Stimulated activated CD8-positive, alpha-beta memory T cell treated with anti-CD3 and anti-CD28 coated beads, Interleukin-7, amount 100 ng/mL, for 1 hour (primary cell): ENCODE data around the gene NRG2.

Experiments
- DNase-seq, 2 donors: peaks; one replicate each; pipeline ENCODE4 v3.0.0-alpha.2; 2020; ENCODE audit warnings: low read depth in 2 of 2

NRG2 gene

GRCh38 chr5:140011297-140011802 lies 31.7 kb downstream of the NRG2 start:
- no peak for DNase-seq

GRCh38 chr5:140010798-140011197 lies 32.3 kb downstream of the NRG2 start:
- no peak for DNase-seq

GRCh38 chr5:140007311-140007710 lies 35.8 kb downstream of the NRG2 start:
- DNase-seq = no peak

- no peak for DNase-seq
Measured at GRCh38 chr5:140005145-140005591, 37.9 kb downstream of the NRG2 start.

DNA sequence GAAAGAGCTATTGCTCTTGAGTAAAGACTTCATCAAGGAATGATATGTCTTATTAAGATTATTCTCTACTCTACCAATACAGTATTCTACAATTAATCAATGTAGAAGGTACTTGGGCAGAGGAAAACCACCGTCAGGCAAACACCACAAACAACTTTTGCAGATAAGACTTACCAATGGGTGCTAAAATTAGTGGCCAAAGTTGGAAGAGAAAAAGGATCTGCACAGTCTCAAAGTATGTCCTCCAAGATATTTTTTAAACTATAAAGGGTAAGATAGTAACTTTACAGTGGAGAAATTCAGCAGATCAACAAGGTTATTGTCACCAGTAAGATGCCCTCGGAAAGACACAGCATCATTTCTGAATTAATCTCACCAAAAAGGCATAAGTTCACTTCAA lies 38.9 kb downstream of the NRG2 start:
- no peak for DNase-seq

- DNase-seq = no peak
Measured at GRCh38 chr5:140003519-140003918, 39.6 kb downstream of the NRG2 start.

DNA sequence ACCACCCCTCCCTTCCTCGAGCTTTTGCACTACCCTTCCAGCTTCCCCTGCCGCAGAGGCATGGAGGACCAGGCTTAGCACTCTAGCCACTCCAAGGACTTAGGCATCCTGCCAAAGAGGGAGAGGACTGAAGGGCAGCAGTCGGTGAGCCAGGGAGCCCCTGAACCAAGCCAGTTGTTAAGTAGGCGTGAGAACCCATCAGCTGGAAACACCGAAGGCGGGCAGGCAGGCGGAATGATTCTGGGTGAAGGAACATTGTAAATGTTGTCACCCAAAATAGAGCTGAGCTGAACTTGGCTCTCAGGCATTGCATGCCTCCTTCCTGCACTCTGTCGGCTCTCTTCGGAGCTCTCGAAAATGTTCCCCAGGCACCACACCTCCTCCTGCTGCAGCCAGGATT lies 42.8 kb downstream of the NRG2 start:
- DNase-seq = no peak

GRCh38 chr5:139998837-139999236 lies 44.3 kb downstream of the NRG2 start:
- no peak for DNase-seq

DNA sequence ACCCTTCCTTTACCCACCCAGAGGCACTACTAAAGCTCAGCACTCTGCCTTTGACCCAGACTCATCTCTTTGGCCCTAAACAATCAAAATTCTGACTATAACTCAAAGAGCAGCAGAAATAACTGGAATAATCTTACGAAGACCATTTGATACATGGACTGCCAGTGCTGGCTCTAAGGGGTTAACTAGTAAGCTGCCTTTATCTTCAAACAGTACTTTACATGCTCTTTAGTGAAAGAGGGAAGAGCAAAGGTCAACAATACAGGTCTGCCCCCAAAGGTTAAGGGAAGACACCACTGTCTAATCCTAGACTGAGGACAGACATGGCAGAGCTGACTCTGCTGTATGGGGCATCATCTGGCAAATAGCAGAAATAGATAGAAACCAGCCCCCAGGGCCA lies 45.8 kb downstream of the NRG2 start:
- DNase-seq = no peak

DNA sequence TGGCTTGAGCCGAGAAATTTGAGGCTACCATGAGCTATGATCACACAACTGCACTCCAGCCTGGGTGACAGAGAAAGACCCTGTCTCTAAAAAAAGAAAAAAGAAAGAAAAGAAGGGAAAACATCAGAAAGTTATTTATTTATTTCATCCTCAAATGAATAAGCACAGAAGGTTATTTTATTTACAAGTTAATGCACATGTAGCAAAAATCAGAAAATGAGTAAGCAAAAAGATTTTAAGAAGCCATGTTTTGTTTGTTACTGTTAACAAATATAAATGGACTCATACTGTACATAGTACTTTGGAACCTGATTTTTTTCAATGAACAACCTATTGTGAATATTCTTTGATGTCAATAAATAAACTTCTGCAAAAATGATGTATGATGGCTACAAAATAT lies 47.2 kb downstream of the NRG2 start:
- no peak for DNase-seq

DNA sequence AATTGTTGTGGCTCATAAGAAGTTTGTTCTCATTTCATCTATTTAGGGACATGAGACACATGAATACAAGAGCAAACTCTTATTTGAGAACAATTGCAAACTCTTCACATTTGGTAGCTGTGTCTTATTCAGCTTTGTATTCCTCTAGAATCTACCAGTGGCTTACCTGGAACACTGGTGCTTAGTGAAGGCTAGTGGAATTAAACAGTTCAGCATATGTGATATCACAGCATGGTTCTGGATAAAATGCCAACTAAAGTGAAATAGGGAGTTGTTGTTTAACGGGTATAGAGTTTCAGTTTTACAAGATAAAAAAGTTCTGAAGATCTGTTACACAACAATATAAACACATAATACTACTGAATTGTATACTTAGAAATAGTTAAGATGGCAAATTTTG lies 48.9 kb downstream of the NRG2 start:
- DNase-seq = no peak

- no peak for DNase-seq
Measured at GRCh38 chr5:139985733-139986132, 57.4 kb downstream of the NRG2 start.

DNA sequence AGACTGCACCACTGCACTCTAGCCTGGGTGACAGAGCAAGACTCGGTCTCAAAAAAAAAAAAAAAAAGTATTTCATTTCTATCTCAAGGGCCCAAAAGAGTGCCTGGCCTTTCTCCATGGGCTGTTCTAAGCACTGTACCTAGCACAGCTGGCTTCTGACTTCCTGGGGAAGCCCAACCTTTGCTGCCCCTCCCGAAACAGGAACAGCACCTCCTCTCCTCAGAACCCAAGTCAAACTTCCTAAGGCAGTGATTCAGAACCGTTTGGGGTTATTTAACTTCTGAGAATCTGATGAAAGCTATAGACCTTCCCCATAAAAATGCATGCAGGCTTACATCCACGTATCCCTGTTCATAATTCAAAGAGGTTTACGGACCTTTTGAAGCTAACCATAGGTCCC lies 57.8 kb downstream of the NRG2 start:
- DNase-seq = no peak

DNA sequence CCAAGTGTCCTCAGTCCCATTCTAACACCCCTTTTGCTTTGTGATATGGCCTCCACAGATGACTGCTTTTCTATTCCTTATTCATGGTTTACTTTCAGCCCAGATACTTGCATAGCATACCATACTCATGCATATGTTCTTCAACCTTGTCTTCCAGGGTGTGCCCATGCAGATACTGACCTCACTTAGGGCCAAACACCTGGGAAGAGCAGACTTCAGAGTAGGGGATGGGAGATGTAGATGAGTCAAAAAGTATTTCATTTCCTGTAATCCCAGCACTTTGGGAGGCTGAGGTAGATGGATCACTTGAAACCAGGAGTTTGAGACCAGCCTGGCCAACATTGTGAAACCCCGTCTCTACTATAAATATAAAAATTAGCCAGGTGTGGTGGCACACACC lies 58.3 kb downstream of the NRG2 start:
- DNase-seq = no peak

DNA sequence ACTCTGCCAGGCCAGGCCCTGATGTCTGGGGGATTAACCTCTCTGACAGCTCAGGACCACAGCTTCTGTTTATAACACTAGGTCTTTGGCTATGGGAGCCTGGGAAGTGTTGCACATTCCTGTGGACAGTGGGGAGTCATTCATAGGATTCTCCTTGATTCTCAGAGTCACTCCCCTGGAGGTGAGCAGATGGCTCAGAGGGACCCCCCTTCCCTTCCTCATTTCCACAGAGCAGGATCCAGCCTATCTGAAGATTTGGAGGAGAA lies 60.2 kb downstream of the NRG2 start:
- DNase-seq = no peak

- no peak for DNase-seq
Measured at GRCh38 chr5:139982157-139982974, 60.7 kb downstream of the NRG2 start.

DNA sequence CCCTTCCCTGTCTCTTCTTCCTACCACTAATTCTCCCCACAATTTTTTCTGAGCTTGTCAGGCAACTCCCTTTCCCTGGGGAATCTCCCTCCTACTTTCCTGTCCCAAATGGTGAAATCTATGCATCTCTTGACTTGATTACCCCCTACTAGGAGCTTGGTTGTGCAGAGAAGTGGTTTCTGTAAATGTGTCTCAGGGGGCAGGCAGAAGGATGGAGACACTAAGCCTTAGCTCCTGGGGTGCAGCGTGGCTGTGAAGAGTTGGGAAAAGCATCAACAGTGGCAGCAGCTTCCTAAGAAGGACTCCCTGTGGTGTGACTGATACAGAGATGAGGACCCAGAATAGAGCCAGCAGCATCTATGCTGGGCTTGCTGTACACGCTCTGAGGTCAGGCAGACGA lies 62.3 kb downstream of the NRG2 start:
- no peak for DNase-seq

- DNase-seq = no peak
Measured at GRCh38 chr5:139979943-139980342, 63.2 kb downstream of the NRG2 start.

DNA sequence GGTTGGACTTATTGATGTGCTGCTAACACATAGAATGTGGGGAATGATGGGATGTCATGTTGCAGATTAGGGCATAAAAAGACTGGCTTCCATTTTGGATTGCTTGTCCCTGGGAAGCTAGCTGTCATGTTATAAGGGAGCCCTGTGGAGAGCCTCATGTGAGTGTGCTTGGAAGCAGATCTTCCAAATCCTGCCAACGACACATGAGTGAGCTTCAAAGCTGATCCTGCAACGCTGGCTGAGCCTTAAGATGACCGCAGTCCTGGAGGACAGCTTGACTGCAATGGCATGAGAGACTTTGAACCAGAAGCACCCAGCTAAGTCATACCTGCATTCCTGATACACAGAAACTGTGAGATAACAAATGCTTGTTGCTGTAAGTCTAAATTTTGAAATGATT lies 63.6 kb downstream of the NRG2 start:
- DNase-seq = no peak

GRCh38 chr5:139976703-139977102 lies 66.4 kb downstream of the NRG2 start:
- DNase-seq = no peak

- DNase-seq = no peak
Measured at GRCh38 chr5:139975942-139976341, 67.2 kb downstream of the NRG2 start.

GRCh38 chr5:139975306-139975705 lies 67.8 kb downstream of the NRG2 start:
- DNase-seq = no peak

- no peak for DNase-seq
Measured at GRCh38 chr5:139974661-139975060, 68.4 kb downstream of the NRG2 start.

GRCh38 chr5:139971202-139971725 lies 71.8 kb downstream of the NRG2 start:
- no peak for DNase-seq
